IPS-18a (cell line): ENCODE results near the gene CACNA1C.

Experiments
- H3K27ac ChIP-seq: one replicate; pipeline ENCODE4 v1.5.1; 2013; ENCODE audit warnings: low read length
- H3K27me3 ChIP-seq: one replicate; pipeline ENCODE4 v1.6.1; 2013; ENCODE audit warnings: mild to moderate bottlenecking, low read length; ENCODE audit not compliant: control insufficient read depth, insufficient read depth
- H3K36me3 ChIP-seq: one replicate; pipeline ENCODE4 v1.6.1; 2013; ENCODE audit warnings: low read depth, low read length; ENCODE audit not compliant: control insufficient read depth
- H3K4me1 ChIP-seq: one replicate; pipeline ENCODE4 v1.6.1; 2013; ENCODE audit warnings: low read depth, low read length; ENCODE audit not compliant: control insufficient read depth
- H3K4me3 ChIP-seq: one replicate; pipeline ENCODE4 v1.5.1; 2013; ENCODE audit warnings: low read length
- H3K9ac ChIP-seq: one replicate; pipeline ENCODE4 v1.6.1; 2013; ENCODE audit warnings: mild to moderate bottlenecking, low read length, moderate library complexity
- H3K9me3 ChIP-seq: one replicate; pipeline ENCODE4 v1.6.1; 2013; ENCODE audit warnings: low read depth, low read length; ENCODE audit not compliant: control insufficient read depth

The CACNA1C gene

GRCh38 chr12:2504577-2504976 is 451.8 kb downstream of the CACNA1C start:
- Histone ChIP-seq H3K4me1 (no peaks in the 10 kb centered on the region), H3K9ac (no peak overlapping the region), H3K9me3 (no peaks in the 10 kb centered on the region), H3K27ac (no peak overlapping the region), H3K4me3 (no peak overlapping the region), H3K36me3 (no peaks in the 10 kb centered on the region), H3K27me3 (no peaks in the 10 kb centered on the region)

DNA sequence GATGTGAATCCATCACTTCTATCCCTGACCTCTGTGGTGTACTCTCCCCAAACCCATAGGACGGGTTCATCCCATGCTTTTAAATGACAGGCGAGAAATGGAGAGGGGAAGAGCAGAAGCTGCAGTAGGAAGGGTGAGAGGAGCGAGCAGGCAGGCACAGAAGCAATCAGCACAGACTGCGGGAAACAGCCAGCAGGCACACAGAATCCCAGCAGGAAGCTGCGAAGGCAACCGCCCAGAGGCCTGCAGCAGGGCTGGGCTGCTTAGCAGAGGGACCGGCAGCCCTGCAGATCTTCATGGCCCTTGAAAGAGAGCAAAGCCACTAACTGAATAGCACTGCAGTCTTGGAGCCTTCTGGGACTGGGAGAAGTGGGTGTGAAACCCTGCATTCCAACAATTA is 455.0 kb downstream of the CACNA1C start:
- no peaks in the 10 kb centered on the region for H3K27me3 ChIP-seq
- H3K4me3 ChIP-seq: no peak overlapping the region
- H3K27ac ChIP-seq: no peak overlapping the region
- no peaks in the 10 kb centered on the region for H3K4me1 ChIP-seq
- H3K36me3 ChIP-seq: no peaks in the 10 kb centered on the region
- H3K9me3 ChIP-seq: no peaks in the 10 kb centered on the region
- H3K9ac ChIP-seq: no peak overlapping the region

GRCh38 chr12:2509137-2509536 is 456.4 kb downstream of the CACNA1C start:
- Histone ChIP-seq H3K4me3 (no peak overlapping the region), H3K4me1 (no peaks in the 10 kb centered on the region), H3K27ac (no peak overlapping the region), H3K36me3 (no peaks in the 10 kb centered on the region), H3K9me3 (no peaks in the 10 kb centered on the region), H3K27me3 (no peaks in the 10 kb centered on the region), H3K9ac (no peak overlapping the region)

GRCh38 chr12:2510045-2510444 is 457.3 kb downstream of the CACNA1C start:
- H3K4me3 ChIP-seq: no peak overlapping the region
- no peaks in the 10 kb centered on the region for H3K9me3 ChIP-seq
- H3K27ac ChIP-seq: no peak overlapping the region
- H3K9ac ChIP-seq: no peak overlapping the region
- H3K27me3 ChIP-seq: no peaks in the 10 kb centered on the region
- no peaks in the 10 kb centered on the region for H3K36me3 ChIP-seq
- no peaks in the 10 kb centered on the region for H3K4me1 ChIP-seq

- no peaks in the 10 kb centered on the region for H3K9me3 ChIP-seq
- H3K4me1 ChIP-seq: no peaks in the 10 kb centered on the region
- no peak overlapping the region for H3K27ac ChIP-seq
- H3K9ac ChIP-seq: no peak overlapping the region
- no peaks in the 10 kb centered on the region for H3K27me3 ChIP-seq
- H3K4me3 ChIP-seq: no peak overlapping the region
- no peaks in the 10 kb centered on the region for H3K36me3 ChIP-seq
Measured at GRCh38 chr12:2513141-2514037, 460.6 kb downstream of the CACNA1C start.

DNA sequence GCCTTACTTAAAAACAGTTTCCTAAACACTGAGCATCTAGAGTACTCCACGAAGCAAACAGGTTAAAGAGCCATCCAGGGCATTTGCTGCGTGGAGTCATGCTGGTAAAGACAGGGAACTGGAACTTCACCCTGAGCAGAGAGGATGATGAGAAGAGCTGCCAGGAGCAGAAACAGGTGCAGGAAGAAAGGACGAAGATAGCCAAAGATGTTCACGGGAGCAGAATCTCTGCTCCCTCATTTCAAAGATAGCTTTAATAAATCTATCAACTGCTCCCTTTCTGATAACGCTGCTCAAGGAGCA is 461.2 kb downstream of the CACNA1C start:
- no peaks in the 10 kb centered on the region for H3K9me3 ChIP-seq
- no peaks in the 10 kb centered on the region for H3K27me3 ChIP-seq
- no peak overlapping the region for H3K9ac ChIP-seq
- no peaks in the 10 kb centered on the region for H3K36me3 ChIP-seq
- no peak overlapping the region for H3K27ac ChIP-seq
- no peak overlapping the region for H3K4me3 ChIP-seq
- no peaks in the 10 kb centered on the region for H3K4me1 ChIP-seq

- Histone ChIP-seq H3K9me3 (no peaks in the 10 kb centered on the region), H3K4me1 (no peaks in the 10 kb centered on the region), H3K9ac (no peak overlapping the region), H3K36me3 (no peaks in the 10 kb centered on the region), H3K4me3 (no peak overlapping the region), H3K27ac (no peak overlapping the region), H3K27me3 (no peaks in the 10 kb centered on the region)
Measured at GRCh38 chr12:2520722-2521246, 468.0 kb downstream of the CACNA1C start.

- H3K27ac ChIP-seq: no peak overlapping the region
- H3K4me3 ChIP-seq: no peak overlapping the region
- H3K9me3 ChIP-seq: no peaks in the 10 kb centered on the region
- no peak overlapping the region for H3K9ac ChIP-seq
- H3K36me3 ChIP-seq: no peaks in the 10 kb centered on the region
- H3K27me3 ChIP-seq: no peaks in the 10 kb centered on the region
- H3K4me1 ChIP-seq: no peaks in the 10 kb centered on the region
Measured at GRCh38 chr12:2523317-2523716, 470.5 kb downstream of the CACNA1C start.

- no peak overlapping the region for H3K9ac ChIP-seq
- no peak overlapping the region for H3K4me3 ChIP-seq
- no peaks in the 10 kb centered on the region for H3K4me1 ChIP-seq
- H3K27ac ChIP-seq: no peak overlapping the region
- no peaks in the 10 kb centered on the region for H3K27me3 ChIP-seq
- H3K9me3 ChIP-seq: no peaks in the 10 kb centered on the region
- no peaks in the 10 kb centered on the region for H3K36me3 ChIP-seq
Measured at GRCh38 chr12:2523844-2524243, 471.1 kb downstream of the CACNA1C start.

GRCh38 chr12:2526371-2526770 is 473.6 kb downstream of the CACNA1C start:
- Histone ChIP-seq H3K9ac (no peak overlapping the region), H3K27ac (no peak overlapping the region), H3K36me3 (no peaks in the 10 kb centered on the region), H3K9me3 (no peaks in the 10 kb centered on the region), H3K27me3 (no peaks in the 10 kb centered on the region), H3K4me1 (no peaks in the 10 kb centered on the region), H3K4me3 (no peak overlapping the region)

DNA sequence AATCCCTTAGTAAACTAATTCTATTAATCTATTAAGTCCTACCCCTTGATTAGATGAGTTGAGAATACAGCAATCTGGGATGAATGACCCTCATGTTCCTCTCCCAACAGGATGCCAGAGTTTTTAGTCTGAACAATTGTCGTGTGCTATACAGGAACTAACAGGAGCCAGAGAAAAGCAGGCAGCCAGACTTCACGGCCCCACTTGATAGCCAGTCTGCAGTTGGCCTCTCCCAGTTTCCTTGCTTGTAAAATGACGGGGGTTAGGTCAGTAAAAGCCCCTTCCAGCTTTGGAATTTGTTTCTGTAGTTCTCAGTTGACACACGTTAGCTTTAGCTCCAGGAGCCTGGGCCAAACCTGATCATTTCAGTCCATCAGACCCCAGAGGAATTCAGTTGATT is 475.2 kb downstream of the CACNA1C start:
- no peak overlapping the region for H3K27ac ChIP-seq
- no peaks in the 10 kb centered on the region for H3K36me3 ChIP-seq
- H3K27me3 ChIP-seq: no peaks in the 10 kb centered on the region
- no peak overlapping the region for H3K4me3 ChIP-seq
- no peak overlapping the region for H3K9ac ChIP-seq
- H3K9me3 ChIP-seq: no peaks in the 10 kb centered on the region
- no peaks in the 10 kb centered on the region for H3K4me1 ChIP-seq

DNA sequence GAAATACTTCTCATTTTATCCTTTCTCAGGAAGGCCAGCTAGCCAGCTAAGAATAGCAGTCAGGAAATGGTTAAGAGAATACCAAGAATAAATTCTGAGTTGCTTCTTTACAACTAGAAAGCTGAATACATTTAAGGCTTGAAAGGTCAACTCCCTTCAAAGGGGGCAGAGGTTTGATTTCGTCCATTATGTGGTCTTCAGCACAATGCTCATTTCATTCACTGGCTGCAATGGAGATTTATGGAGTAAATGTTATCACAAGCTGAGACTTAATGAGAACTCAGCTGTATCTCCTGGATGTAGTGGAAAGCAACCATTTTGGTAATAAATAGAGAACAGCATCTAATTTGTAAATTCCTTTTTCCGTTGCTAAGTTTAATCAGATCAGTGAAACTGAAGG is 477.0 kb downstream of the CACNA1C start:
- H3K4me3 ChIP-seq: no peak overlapping the region
- H3K9ac ChIP-seq: no peak overlapping the region
- H3K27me3 ChIP-seq: no peaks in the 10 kb centered on the region
- H3K27ac ChIP-seq: no peak overlapping the region
- H3K4me1 ChIP-seq: no peaks in the 10 kb centered on the region
- H3K36me3 ChIP-seq: no peaks in the 10 kb centered on the region
- H3K9me3 ChIP-seq: no peaks in the 10 kb centered on the region
